GM12891 (cell line): ENCODE data around the gene FHIT.

ENCODE experiments used
- PAX5 ChIP-seq: IDR thresholded peaks from 2 replicates; pipeline ENCODE4 v1.6.1; 2011; ENCODE audit warnings: low read length, moderate library complexity, mild to moderate bottlenecking; ENCODE audit not compliant: insufficient read depth, severe bottlenecking
- POLR2A ChIP-seq: IDR thresholded peaks from 2 replicates; pipeline ENCODE4 v1.6.1; 2011; ENCODE audit warnings: low read depth, low read length, control low read depth
- POLR2AphosphoS5 ChIP-seq: IDR thresholded peaks from 2 replicates; pipeline ENCODE4 v1.6.1; 2011; ENCODE audit warnings: low read depth, low read length, control low read depth
- SPI1 ChIP-seq: IDR thresholded peaks from 2 replicates; pipeline ENCODE4 v1.6.1; 2011; ENCODE audit warnings: low read depth, low read length, control low read depth
- TAF1 ChIP-seq: IDR thresholded peaks from 2 replicates; pipeline ENCODE4 v1.6.1; 2011; ENCODE audit warnings: low read depth, low read length, control low read depth

- TF ChIP-seq TAF1 (no peak), POLR2AphosphoS5 (no peak), POLR2A (no peak), PAX5 (no peak), SPI1 (no peak)
These were observed 1448.0 kb downstream of the FHIT start for GRCh38 chr3:59803268-59803667.
